OCI-LY3 (cell line): ENCODE results near the gene TOMM70.

Experiments used
- H2AFZ ChIP-seq: fragments of 200-600, 300-600 bp; shearing (Covaris generic); 2 replicates; pipeline ENCODE4 v1.6.0; 2014; ENCODE audit warnings: antibody characterized with exemption, low read depth, low read length
- H3K27ac ChIP-seq: fragments of 200-600, 300-600 bp; sonication (generic); 2 replicates; pipeline ENCODE4 v1.5.1; 2014; ENCODE audit warnings: mild to moderate bottlenecking, low read length, moderate library complexity, mixed read lengths
- H3K27me3 ChIP-seq: fragments of 200-600, 300-600 bp; sonication (generic); 2 replicates; pipeline ENCODE4 v1.6.1; 2014; ENCODE audit warnings: low read depth, low read length, mixed read lengths
- H3K36me3 ChIP-seq: fragments of 200-600, 300-600 bp; sonication (generic); replicated peaks from 2 replicates; pipeline ENCODE3; 2014; ENCODE audit warnings: low read depth, low read length, mixed read lengths
- H3K4me1 ChIP-seq: fragments of 300-600, 200-600 bp; sonication (generic); 2 replicates; pipeline ENCODE4 v1.6.1; 2014; ENCODE audit warnings: low read length, mixed read lengths
- H3K4me2 ChIP-seq: fragments of 200-600, 300-600 bp; sonication (generic); 2 replicates; pipeline ENCODE4 v1.6.1; 2014; ENCODE audit warnings: low read length, mixed read lengths
- H3K4me3 ChIP-seq: fragments of 300-600, 200-600 bp; sonication (generic); 2 replicates; pipeline ENCODE4 v1.5.1; 2014; ENCODE audit warnings: antibody characterized with exemption, mild to moderate bottlenecking, low read length, moderate library complexity
- H3K79me2 ChIP-seq: fragments of 300-600, 200-600 bp; shearing (Covaris generic); 2 replicates; pipeline ENCODE4 v1.6.1; 2014; ENCODE audit warnings: mild to moderate bottlenecking, low read length, mixed read lengths
- H3K9ac ChIP-seq: fragments of 300-600, 200-600 bp; shearing (Covaris generic); 2 replicates; pipeline ENCODE4 v1.6.0; 2014; ENCODE audit warnings: mild to moderate bottlenecking, low read length, moderate library complexity
- H3K9me3 ChIP-seq: fragments of 200-600, 300-600 bp; shearing (Covaris generic); 2 replicates; pipeline ENCODE4 v1.6.1; 2014; ENCODE audit warnings: low read length, mixed read lengths; ENCODE audit not compliant: insufficient read depth
- H4K20me1 ChIP-seq: fragments of 200-600, 300-600 bp; sonication (generic); 2 replicates; pipeline ENCODE4 v1.6.1; 2016; ENCODE audit warnings: low read length, mixed read lengths; ENCODE audit not compliant: insufficient read depth
- EZH2phosphoT487 ChIP-seq: fragments of 200-600 bp; shearing (Covaris generic); IDR thresholded peaks from 2 replicates; pipeline ENCODE4 v1.6.1; 2018; ENCODE audit warnings: antibody characterized with exemption, mixed run types, low read depth
- TF ChIP-seq, protein P1 (sequence below): fragments of 200-600, 300-600 bp; sonication (generic); IDR thresholded peaks from 2 replicates; pipeline ENCODE4 v1.5.1; 2014; ENCODE audit warnings: antibody characterized with exemption, low read length, low read depth

Gene TOMM70

DNA sequence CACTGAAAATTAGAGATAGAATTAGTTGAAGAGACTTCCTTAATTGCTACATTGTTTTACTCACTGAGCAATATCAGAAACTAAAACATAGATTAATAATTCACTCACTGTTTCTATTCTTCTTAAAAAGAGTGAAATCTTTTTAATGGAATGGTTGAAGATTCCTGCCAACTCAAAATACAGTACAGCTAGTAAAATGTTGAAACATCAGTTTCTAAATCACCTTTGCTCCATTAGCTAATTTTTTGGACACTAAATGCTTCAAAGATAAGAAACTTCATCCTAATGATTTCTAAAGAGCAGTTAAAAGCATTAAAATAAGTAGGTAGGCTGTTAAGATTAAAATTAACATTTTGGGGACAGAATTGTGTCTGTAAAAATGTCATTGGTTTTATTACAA, 76.8 kb downstream of the TOMM70 start:
- Histone ChIP-seq H3K79me2 (no peaks in the 10 kb centered on the region), H3K27ac (no peak overlapping the region), H3K4me1 (peaks cover 4% of the 10 kb centered on the region), H3K9me3 (no peaks in the 10 kb centered on the region), H3K36me3 (no peaks in the 10 kb centered on the region), H3K4me2 (no peak overlapping the region), H3K9ac (no peak overlapping the region), H3K4me3 (no peak overlapping the region), H3K27me3 (no peaks in the 10 kb centered on the region), H2AFZ (no peak overlapping the region), H4K20me1 (no peaks in the 10 kb centered on the region)
- TF ChIP-seq, protein P1, sequence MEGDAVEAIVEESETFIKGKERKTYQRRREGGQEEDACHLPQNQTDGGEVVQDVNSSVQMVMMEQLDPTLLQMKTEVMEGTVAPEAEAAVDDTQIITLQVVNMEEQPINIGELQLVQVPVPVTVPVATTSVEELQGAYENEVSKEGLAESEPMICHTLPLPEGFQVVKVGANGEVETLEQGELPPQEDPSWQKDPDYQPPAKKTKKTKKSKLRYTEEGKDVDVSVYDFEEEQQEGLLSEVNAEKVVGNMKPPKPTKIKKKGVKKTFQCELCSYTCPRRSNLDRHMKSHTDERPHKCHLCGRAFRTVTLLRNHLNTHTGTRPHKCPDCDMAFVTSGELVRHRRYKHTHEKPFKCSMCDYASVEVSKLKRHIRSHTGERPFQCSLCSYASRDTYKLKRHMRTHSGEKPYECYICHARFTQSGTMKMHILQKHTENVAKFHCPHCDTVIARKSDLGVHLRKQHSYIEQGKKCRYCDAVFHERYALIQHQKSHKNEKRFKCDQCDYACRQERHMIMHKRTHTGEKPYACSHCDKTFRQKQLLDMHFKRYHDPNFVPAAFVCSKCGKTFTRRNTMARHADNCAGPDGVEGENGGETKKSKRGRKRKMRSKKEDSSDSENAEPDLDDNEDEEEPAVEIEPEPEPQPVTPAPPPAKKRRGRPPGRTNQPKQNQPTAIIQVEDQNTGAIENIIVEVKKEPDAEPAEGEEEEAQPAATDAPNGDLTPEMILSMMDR: no peak
- TF ChIP-seq EZH2phosphoT487: no peak

DNA sequence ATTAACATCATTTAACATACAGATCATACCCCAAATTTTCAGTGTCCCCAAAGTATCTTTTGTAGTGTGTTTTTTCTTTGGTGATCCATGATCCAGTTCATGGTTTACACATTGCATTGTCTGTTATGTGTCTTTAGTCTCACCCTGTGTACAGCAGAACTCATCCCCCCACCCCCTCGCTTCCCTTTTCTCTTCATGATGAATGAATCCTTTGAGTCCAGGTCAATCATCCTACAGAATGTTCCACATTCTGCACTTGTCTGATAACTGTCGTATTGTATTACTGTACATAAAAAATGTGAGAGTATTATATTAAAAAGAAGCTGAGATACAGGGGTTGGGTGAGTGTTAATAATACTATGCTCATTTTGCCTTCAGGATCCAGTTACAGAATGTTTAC, 80.9 kb downstream of the TOMM70 start:
- H3K4me1 ChIP-seq: peaks cover 4% of the 10 kb centered on the region
- H3K36me3 ChIP-seq: no peaks in the 10 kb centered on the region
- H3K27ac ChIP-seq: no peak overlapping the region
- H3K9ac ChIP-seq: no peak overlapping the region
- H3K9me3 ChIP-seq: no peaks in the 10 kb centered on the region
- H3K4me3 ChIP-seq: no peak overlapping the region
- H2AFZ ChIP-seq: no peak overlapping the region
- no peak overlapping the region for H3K4me2 ChIP-seq
- no peaks in the 10 kb centered on the region for H3K79me2 ChIP-seq
- no peaks in the 10 kb centered on the region for H4K20me1 ChIP-seq
- H3K27me3 ChIP-seq: no peaks in the 10 kb centered on the region
- TF ChIP-seq, protein P1: no peak

DNA sequence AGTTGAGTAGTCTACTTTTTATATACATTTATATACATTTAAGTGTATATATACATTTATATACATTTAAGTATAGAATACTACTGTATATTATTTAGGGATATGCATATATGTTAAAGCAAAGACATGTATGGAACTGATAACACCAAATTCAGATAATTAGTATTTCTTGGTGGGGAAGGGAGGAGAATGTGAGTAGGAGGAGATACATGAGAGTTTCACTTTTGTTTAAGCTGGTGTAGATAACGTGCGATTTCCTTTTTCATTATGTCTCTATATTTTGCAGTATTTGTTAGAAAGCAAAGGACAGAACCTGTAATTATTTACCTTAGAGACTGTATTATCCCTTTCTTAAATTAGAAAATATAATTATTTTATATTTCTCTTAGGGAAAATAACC, 83.0 kb downstream of the TOMM70 start:
- Histone ChIP-seq H3K79me2 (no peaks in the 10 kb centered on the region), H3K27ac (no peak overlapping the region), H3K9me3 (no peaks in the 10 kb centered on the region), H3K9ac (no peak overlapping the region), H2AFZ (no peak overlapping the region), H3K4me2 (no peak overlapping the region), H3K36me3 (no peaks in the 10 kb centered on the region), H4K20me1 (no peaks in the 10 kb centered on the region), H3K27me3 (no peaks in the 10 kb centered on the region), H3K4me3 (no peak overlapping the region), H3K4me1 (no peaks in the 10 kb centered on the region)
- TF ChIP-seq, protein P1: no peak
- no peak for TF ChIP-seq EZH2phosphoT487

DNA sequence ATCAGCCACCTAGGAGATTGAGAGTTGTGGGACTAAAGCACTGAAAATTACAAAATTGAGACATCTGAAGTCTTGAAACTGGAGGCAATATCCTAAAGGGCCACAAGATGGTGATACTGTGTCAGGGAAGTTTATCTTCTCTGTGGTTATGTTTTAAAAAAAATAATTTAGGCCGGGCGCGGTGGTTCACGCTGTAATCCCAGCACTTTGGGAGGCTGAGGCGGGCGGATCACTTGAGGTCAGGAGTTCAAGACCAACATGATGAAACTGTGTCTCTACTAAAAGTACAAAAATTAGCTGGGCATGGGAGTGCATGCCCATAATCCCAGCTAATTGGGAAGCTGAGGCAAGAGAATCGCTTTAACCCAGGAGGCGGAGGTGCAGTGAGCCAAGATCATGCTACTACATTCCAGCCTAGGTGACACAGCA, 84.2 kb downstream of the TOMM70 start:
- H3K4me1 ChIP-seq: no peaks in the 10 kb centered on the region
- H3K4me3 ChIP-seq: no peak overlapping the region
- no peak overlapping the region for H2AFZ ChIP-seq
- no peaks in the 10 kb centered on the region for H3K36me3 ChIP-seq
- H3K9me3 ChIP-seq: no peaks in the 10 kb centered on the region
- no peak overlapping the region for H3K9ac ChIP-seq
- TF ChIP-seq EZH2phosphoT487: no peak
- TF ChIP-seq, protein P1: peak; percentile 63
- no peaks in the 10 kb centered on the region for H3K27me3 ChIP-seq
- no peak overlapping the region for H3K27ac ChIP-seq
- peak overlapping the region; percentile 42 for H3K4me2 ChIP-seq
- no peaks in the 10 kb centered on the region for H3K79me2 ChIP-seq
- no peaks in the 10 kb centered on the region for H4K20me1 ChIP-seq
